HTERT RPE-1 (cell line): ENCODE measurements around the gene MMP25.

Experiments
- in situ Hi-C: fragments of 300-500 bp; cut with MboI; formaldehyde crosslinking; loops from 4 replicates; pipeline ENCODE4 v1.14.3; 2020; ENCODE audit warnings: low sequenced_read_pairs

MMP25 gene

GRCh38 chr16:3089717-3090592, 43.6 kb downstream of the MMP25 start:
- in situ Hi-C loops, result no loop called here

DNA sequence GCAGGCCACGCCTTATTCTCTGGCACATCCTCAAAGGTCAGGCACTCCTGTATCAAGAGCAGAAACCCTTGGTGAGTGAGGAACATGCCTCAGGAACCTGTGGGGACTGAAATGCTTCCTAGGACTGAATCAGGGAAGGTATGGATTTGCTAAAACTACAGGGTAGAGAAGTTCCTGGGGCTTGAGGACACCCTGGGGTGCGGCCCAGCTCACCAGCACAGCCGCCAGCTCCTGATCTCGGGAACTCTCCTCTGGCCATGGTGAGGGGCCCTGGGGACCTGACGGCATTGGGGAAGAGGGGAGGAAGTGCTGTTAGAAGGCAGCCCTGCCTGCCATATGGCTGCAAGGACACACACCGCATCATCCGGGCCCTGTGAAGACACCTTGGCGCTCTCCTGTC, 45.2 kb downstream of the MMP25 start:
- in situ Hi-C loops, result no loop called here

DNA sequence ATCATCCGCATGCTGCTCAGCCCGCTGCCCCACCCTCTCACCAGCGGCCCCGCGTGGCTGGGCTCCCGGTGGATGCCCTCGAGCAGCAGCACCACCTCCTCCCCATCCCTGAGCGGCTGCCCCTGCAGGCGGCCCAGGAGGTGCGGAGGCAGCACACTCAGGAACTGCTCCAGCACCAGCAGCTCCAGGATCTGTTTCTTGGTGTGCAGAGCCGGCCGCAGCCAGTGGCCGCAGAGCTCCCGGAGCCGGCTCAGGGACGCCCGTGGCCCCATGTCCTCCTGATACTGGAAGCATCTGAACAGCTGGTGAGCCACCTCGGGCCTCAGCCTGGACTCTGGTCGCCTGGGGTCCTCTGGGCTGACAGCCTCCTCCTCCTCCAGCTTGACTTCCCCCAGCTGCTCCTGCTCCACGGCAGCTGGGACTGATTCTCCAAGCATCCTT, 46.2 kb downstream of the MMP25 start:
- in situ Hi-C loops, result no loop called here

DNA sequence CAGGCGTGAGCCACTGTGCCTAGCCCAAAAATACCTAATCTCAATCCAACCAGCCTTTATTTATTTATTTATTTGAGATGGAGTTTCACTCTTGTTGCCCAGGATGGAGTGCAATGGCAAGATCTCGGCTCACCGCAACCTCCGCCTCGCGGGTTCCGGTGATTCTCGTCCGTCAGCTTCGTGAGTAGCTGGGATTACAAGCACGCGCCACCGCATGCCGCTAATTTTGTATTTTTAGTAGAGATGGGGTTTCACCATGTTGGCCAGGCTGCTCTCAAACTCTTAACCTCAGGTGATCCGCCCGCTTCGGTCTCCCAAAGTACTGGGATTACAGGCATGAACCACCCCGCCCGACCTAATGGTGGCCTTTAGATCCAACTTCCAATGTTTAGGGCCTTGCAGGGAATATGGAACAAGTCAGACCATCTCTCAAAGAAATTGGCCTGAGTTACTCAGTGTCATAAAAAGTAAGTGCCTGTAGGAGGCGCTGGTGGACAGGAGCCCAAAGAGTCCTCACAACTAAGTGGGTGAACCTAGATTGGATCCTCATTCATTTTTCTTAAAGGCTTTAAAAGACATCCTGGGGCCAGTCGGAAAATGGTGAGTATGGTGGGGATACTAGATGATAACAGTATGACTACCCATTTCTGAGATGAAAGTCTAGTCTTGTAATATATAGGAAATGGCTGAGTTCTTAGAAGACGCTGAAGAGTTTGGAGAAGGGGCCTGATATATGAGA, 48.1 kb downstream of the MMP25 start:
- in situ Hi-C loops, result no loop called here

- in situ Hi-C loops, result no loop called here
Measured at GRCh38 chr16:3095869-3096268, 49.5 kb downstream of the MMP25 start.

GRCh38 chr16:3096362-3096761, 50.0 kb downstream of the MMP25 start:
- in situ Hi-C loops, result no loop called here

DNA sequence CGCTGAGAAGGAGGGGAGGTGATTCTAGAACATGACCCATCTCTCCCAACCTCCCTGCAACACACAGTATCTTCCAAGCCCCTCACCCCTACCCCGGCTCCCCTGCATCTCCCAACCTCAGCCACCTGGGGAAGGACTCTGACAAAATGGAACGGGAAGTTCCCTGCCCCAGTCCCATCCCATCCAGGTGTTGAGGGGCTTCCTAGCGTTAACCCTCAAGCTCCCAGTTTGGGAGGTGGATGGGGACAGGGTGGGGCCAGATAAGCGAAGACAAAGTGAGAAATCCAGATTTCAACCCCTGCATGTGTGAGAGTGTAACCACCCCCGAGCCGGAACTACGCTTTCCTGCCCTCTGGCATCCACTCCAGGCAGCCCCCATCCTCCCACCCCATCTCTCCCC, 50.9 kb downstream of the MMP25 start:
- in situ Hi-C loops, result no loop called here

DNA sequence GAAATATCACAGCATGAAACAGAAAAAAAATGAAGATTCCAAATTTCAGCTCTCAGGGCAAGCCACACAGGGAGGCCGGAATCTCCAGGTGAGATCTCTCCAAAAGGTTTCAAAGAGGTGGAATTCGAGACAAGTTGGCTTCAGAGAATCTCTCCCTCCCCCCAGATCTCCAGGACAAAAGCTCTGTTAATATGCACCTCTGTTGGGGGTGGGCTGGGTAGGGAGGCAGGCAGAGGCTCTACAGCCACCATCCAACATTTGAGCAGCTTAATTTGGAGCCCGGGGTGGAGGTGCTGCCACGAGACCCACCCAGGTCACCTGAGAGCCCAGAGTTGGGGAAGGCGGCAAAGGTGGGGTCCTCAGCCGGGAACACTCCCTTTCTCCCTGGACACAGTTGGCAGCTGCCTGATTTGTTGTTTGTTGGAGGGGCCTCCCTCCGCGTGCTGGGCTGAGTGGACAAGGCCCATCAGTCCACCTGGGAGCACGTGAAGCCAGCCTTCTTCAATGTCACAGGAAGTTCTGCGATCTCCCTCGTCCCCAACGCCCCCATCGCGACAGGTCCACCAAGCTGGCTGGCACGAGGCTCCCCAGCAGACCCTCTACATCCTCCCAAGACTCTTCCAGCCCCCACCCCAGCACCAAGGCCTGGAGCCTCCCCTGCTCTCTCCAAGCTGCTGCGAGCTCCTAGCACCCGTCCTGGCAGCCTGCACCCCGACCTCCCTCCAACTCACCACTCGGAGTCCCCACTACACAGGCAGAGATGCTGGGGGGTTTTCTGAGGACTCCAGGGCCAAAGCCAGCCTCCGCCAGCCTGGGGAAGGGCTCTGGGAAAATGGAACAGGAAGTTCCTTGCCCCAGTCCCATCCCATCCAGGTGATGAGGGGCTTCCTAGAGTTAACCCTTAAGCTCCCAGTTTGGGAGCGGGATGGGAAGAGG, 52.4 kb downstream of the MMP25 start, which contains the start of gene ZSCAN10:
Gene ZSCAN10 (minus strand): TSS at position 836 of the 936 bp plus-strand sequence. CDS start 6,357 bp downstream, outside the sequence.
- in situ Hi-C loops, result no loop called here

DNA sequence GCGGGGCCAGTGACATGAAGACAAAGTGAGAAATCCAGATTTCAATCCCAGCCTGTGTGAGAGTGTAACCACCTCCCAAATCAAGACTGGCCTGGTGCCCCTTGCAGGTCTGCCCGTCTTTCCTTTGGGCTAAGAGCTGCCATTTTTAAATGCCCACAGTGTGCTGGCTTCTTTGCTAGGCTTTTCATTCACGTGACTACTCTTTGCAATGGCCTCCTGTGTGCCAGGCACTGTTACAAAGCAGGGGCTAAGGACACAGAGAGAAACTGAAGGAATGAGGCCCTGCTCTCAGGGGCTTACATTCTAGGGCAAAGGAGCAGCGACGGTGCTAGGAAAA, 53.0 kb downstream of the MMP25 start:
- in situ Hi-C loops, result no loop called here

- in situ Hi-C loops, result no loop called here
Measured at GRCh38 chr16:3099732-3100499, 53.6 kb downstream of the MMP25 start.

DNA sequence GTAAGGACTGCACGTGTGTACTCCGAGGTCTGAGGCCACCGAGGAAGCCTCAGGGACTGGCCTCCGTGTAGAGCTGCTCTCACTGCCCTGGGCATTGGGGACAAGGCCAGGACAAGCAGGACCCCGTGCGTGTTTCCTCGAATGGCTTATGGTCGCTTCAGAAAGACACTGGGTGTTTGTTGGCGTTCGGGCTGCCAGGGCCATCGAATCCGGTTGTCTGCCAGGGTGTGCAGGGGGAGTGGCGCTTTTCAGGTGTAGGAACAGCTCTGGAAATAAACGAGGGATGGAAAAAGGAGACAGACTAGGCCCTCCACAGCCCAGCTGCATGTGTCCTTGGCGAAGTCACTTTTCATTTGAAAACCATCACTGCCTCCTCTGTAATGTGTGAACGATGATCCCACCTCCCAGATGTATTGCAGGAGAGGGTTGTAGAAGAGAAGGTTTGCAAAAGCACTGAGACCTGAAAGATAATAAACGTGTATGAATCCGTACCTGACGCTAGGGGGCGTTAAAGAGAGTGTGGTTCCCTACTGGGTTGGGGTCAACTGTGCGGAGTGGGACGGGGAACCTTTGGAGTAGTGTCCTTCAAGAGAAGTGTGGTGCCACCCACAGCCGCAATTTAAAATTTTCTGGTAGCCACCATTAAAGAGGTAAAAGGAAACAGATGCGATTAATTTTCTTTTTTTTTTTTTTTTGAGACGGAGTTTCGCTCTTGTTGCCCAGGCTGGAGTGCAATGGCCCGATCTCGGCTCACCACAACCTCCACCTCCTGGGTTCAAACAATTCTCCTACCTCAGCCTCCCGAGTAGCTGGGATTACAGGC, 54.9 kb downstream of the MMP25 start:
- in situ Hi-C loops, result no loop called here

- in situ Hi-C loops, result no loop called here
Measured at GRCh38 chr16:3101841-3102470, 55.6 kb downstream of the MMP25 start.

DNA sequence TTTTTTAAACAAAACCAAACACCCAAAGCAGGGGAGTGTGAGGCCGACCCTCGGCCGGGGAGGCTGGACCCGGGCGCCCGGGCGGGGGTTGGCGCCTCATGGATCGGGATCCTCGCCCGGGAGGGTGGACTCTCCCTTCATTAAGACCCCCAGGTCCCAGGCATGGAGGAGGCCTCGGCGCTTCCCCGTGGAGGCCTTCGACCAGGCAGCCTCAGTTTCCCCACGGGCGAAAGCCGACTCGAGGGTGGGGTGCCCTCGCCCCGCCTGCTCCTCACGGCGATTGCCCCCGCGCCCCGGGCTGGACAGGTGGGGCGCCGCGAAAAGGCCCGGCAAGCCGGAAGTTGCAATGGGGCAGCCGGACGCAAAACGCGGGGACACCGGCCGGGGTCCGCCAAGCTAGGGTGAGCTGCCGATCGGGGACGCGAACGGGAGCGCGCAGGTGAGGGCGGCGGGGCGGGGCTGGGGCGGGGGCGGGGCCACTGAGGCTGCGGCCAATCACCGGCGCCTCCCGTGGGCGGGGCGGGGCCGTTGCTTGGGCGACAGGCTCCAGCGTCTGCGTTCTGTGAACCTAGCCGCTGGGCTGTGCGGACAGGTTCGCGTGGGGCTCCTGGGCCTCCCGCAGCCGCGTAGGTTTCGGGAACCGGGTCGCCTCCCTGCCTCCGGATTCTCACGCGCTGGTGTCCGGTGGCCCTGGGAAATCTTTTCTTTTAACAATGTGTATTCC, 60.0 kb downstream of the MMP25 start:
- in situ Hi-C loops, result no loop called here
